ENCODE results near the gene SUSD1. TPM values are rescaled to one million over a fixed set of nuclear protein-coding genes. Genes with fewer than 3 reads are reported as not detected.

Gene SUSD1
- total and polyA plus RNA-seq, 9 of the 15 experiments (the other 6 are each of a cell fraction or from before 2014, with no cell fraction given), result 10.9 to 44.4 (median 36.1) TPM

- TF ChIP-seq PRPF4 (IDR thresholded peaks at IDR 0.05; ENCODE audit: insufficient read depth, low read depth, low read length, poor library complexity, severe bottlenecking) (no peak), GMEB1 (CRISPR knock-in tag; IDR thresholded peaks at IDR 0.05) (0 out of 2 replicates have a peak, but pooled peaks have one; percentile 21), ZNF174 (CRISPR knock-in tag; IDR thresholded peaks at IDR 0.05) (no peak)
These were observed 49.5 kb upstream of the SUSD1 start (continued) for GRCh38 chr9:112224401-112225289.

- DNase-seq (ENCODE audit: extremely low read depth in 1 of 4, low spot score in 3 of 4) (no peak), ATAC-seq (no peak), FAIRE-seq (no peak)
- in situ Hi-C loops (cut with MboI), result no loop called here
- Histone ChIP-seq H3K9me3 (replicated peaks; ENCODE audit: control insufficient read depth, insufficient read depth, low read depth, low read length) (no peaks in the 10 kb centered on the region), H3K4me3 (no peak overlapping the region), H3K4me1 (replicated peaks in 1 of 2; ENCODE audit: control insufficient read depth in 2 of 2, insufficient read depth in 2 of 2, low read length in 2 of 2) (no peaks in the 10 kb centered on the region; a peak in 1 of 5 replicates), H4K20me1 (replicated peaks; ENCODE audit: control insufficient read depth, insufficient read depth, low read length) (no peaks in the 10 kb centered on the region), H3K36me3 (ENCODE audit: control insufficient read depth, insufficient read depth, low read length) (peaks cover 89% of the 10 kb centered on the region), H2AFZ (ENCODE audit: low read depth, low read length) (no peak overlapping the region), H3K9ac (ENCODE audit: insufficient read depth in 1 of 2, low read depth in 2 of 2, low read length in 2 of 2) (no peak overlapping the region), H3K9me1 (ENCODE audit: control insufficient read depth, insufficient read depth, low read length) (no peaks in the 10 kb centered on the region), H3K27me3 (ENCODE audit: control insufficient read depth in 2 of 2, insufficient read depth in 2 of 2, low read length in 2 of 2) (no peaks in the 10 kb centered on the region), H3K79me2 (ENCODE audit: control insufficient read depth, insufficient read depth, low read length) (no peaks in the 10 kb centered on the region), H3K27ac (ENCODE audit: extremely low read depth, low read depth, low read length) (no peak overlapping the region), H3K4me2 (ENCODE audit: insufficient read depth, low read length) (no peak overlapping the region)
- ChIA-PET CTCF (ENCODE audit: low intra/inter-chr PET ratio) (no interaction called here), POLR2A (interaction anchor here (1.2 to 1.4 kb wide), 2 partner anchors 8 to 18 kb away, joined by 3 to 4 read pairs; no protein-coding TSS in a partner anchor)
- 98% methylated on average over 3 of the region's 3 CpGs for WGBS (ENCODE audit: insufficient coverage, low coverage, missing lambda C conversion rate)
- BruUV-seq (replicated peaks), result TSS peak; percentile 3
- intact Hi-C loops (cut with micrococcal nuclease), result no loop called here
- peak; percentile 65 for TF ChIP-seq MAFG (tag; conservative IDR thresholded peaks at IDR 0.05)
- no peak for TF ChIP-seq CREB3 (tag; conservative IDR thresholded peaks at IDR 0.05; ENCODE audit: low read depth)
- peak; percentile 86 for TF ChIP-seq MAFF (IDR thresholded peaks at IDR 0.05; ENCODE audit: low read length)
- no peak for TF ChIP-seq TEAD4 (IDR thresholded peaks at IDR 0.05; ENCODE audit: low read length)
- TF ChIP-seq TEAD4 (CRISPR knock-in tag; IDR thresholded peaks at IDR 0.05; ENCODE audit: borderline replicate concordance), result no peak
- TF ChIP-seq DDX20 (tag; IDR thresholded peaks at IDR 0.05; ENCODE audit: low read depth), result no peak
- TF ChIP-seq C11orf30 (IDR thresholded peaks at IDR 0.05; ENCODE audit: low read depth), result peak; percentile 80
- peak; percentile 87 for TF ChIP-seq MAFK (IDR thresholded peaks at IDR 0.05; ENCODE audit: low read length)
- TF ChIP-seq TAF15 (IDR thresholded peaks at IDR 0.05; ENCODE audit: low read depth, low read length), result no peak
- TF ChIP-seq ZNF316 (IDR thresholded peaks at IDR 0.05), result peak; percentile 92
These were observed 43.8 kb upstream of the SUSD1 start for GRCh38 chr9:112218908-112219307.

Measured in K562 (cell line).